ENCODE data around the gene OR6X1.
"Not testable (repeated sequence)": the region's sequence is repeated elsewhere in the genome, so short reads cannot be mapped to it uniquely, and the experiment has no call there.

OR6X1 gene

DNA sequence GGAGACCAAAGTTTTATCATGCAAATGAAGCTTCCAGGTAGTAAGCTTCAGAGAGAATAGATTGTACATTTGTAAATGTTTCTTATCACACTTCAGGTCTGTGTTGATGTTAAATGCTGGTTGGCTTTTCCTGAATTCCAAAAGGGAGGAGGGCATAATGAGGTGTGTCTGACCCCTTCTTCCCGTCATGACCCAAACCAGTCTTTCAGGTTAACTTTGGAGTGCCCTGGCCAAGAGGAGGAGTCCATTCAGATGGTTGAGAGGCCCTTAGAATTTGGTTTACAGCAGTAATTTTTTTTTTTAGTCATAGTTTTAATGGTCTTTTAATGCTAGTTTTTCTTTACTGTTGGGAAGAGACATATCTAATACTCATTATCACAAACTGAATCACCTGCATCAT, 2.5 kb downstream of the OR6X1 start:
- no peak for DNase-seq

DNA sequence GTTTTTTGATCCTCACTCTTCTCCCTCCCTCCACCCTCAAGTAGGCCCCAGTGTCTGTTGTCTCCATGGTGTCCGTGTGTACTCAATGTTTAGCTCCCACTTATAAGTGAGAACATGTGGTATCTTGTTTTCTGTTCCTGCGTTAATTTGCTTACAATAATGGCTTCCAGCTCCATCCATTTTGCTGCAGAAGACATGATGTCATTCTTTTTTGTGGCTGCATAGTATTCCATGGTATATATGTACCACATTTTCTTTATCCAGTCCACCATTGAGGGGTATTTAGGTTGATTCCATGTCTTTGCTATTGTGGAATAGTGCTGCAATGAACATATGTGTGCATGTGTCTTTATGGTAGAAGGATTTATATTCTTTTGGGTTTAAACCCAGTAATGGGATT, 6.0 kb downstream of the OR6X1 start:
- not testable (repeated sequence) for DNase-seq

DNA sequence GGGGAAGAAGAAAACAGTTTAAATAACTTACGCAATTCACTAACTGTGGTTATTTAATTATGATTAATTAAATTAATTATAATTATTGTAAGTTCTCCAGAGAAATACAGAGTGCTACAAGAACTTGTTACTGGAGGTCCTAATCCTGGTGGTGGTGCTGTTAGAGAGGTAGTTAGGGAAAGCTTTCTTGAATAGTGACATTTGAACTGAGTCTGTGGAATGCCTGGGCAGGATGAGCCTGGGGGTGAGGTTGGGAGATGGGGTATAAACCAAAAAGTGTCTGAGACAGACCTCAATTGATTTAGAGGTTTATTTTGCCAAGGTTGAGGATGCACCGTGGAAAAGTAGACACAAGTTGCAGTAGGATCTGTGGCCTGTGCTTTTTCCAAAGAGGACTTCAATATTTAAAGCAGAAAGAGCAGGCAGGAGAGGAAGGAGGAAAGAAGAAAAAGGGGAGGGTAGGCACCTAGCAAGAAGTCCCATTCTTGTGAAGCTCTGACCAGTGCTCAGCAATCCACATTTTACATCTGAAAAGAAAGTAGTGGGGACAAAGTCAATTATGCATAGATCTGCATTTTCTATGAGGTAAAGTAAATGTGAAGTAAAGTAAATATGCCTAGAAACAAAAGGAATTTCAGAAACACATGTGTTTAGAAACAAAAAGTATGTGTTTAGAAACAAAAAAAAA, 8.4 kb downstream of the OR6X1 start:
- no peak for DNase-seq

DNA sequence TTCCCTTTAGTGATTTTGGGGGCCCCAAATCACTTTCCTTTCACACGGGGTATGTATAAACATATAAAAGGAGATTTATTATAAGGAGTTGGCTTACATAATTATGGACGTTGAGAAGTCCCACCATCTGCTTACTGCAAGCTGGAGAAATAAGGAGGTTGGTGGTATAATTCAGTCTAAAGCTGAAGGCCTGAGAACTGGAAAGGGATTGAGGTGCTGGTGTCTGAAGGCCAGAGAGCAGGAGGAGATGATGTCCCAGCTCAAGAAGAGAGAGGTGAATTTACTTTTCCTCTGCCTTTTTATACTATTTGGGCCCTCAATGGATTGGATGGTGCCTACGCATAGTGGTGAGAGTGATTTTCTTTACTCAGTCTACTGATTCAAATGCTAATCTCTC, 11.6 kb downstream of the OR6X1 start:
- DNase-seq, result no peak

DNA sequence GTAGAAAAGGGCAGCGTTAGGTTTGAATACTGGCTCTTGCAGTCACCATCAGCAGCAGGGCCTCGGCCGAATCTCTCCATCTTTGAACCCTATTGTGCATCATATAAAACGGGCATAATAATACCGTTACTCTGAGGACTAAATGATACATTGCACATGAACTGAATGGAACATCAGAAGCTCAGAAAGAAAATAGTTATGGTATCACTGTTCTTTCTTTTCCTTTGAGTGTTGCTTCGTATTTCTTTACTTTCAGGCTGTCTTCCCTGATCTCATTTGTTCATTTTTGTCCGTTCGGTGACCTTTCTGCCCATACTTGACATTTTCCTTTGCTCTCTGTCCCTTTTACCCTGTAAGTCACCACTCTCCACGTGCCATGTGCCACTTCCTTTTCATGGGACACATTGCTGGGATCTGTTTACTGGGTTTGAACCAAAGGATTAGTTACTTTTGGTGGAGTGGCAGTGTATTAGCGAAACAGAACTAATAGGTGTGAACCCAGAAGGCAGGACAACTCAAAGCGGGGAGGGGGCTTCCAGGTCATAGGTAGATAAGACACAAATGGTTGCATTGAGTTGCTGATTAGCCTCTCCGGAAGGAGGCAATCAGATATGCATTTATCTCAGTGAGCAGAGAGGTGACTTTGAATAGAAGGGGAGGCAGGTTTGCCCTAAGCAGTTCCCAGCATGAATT, 12.1 kb downstream of the OR6X1 start:
- no peak for DNase-seq

DNA sequence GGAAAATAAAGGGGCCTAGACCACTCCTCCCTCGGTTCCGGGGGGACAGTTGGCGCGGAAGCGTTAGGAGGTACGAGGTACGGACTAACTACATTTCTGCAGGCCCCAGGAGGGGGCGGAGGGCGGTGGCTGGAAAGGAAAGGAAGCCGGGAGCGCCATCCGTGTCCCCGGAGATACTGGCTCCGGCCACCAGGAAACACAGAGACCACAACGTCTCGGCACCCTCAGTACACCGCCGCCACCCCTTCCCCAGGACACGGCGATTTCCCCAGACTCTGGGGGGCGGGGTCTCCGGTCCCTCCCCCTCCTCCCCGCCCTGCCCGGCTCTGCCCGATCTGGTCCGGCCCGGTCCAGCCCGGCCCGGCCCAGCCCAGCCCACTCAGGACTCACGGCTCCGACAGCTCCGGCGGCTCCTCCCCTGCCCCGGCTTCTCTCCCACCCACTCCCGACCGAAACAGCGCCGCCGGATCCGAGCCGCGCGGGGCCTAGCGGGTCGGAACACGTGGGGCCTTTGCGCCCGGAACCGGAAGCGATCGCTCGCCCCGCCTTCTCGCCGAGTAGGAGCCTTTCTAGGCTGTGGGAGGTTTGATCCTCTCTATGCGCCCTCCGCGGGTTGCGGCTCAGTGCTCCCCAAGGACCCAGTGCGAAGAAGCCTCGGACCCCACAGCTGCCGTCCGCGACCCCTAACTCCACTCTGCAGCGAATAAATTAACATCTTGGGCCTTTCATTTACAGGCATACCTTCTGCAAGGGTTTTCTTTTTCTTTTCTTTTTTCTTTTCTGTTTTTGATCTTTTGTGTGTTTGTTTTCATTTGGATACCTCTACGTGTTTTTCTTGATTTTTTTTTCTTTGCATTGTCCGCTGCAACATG, 12.9 kb downstream of the OR6X1 start, which contains the start of gene ZNF202:
ZNF202 (minus strand) TSS at position 502 of the 872 bp plus-strand sequence. CDS start 10,772 bp downstream, outside the sequence.
- DNase-seq, result peak; percentile 92

DNA sequence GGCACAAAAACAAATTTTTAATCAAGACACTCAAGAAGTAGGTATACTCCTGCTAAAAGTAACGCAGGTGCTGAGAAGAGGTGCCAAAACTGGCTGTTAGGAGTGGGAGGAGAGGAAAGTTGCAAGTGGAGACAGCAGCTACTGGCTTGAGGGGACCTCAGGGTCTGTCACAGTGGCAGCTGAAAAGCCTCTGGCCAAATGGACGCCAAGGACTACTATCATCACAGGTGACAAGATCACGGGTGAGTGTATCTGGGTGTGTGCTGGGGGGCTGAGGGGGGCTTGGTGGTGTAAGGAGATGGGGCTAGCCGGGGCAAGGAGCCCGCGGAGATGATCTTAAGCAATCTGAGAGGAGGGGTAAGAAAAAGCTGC, 13.5 kb downstream of the OR6X1 start:
- DNase-seq, result no peak

DNA sequence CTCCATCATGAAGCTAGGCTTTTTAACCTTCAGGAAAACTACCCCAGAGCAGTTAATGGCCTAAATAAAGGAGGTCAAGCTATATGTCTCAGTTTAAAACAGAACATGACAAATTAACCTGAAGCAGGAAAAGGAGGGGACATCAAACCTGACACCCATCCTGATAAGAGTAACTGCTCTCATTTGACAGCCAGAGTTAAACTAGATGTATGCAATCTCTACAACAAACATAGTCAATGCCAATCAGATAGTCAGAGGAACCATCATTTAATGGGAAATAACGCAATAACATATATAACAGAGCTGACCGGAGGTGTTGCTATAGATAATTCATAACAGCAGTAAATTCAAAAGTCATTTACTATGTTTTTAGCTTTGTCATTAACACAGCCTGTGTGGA, 15.9 kb downstream of the OR6X1 start:
- DNase-seq, result no peak

DNA sequence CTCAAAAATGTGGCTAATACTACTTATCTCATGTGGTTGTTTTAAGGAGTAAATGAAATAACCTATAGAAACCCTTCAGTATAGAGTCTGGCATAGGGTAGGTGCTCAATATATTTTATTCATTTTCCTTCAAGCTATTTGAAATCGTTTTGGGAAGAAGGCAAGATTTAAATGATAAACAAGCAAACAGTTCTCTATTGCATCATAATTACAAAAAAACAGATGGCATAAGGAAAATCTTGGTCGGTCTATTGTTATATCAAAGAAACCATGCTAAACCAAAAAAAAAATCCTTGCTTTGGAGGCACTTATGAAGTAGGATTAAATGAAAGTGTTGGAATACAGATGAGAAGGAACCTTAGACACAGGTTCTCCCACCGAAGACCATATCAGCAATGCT, 17.5 kb downstream of the OR6X1 start:
- DNase-seq, result no peak

DNA sequence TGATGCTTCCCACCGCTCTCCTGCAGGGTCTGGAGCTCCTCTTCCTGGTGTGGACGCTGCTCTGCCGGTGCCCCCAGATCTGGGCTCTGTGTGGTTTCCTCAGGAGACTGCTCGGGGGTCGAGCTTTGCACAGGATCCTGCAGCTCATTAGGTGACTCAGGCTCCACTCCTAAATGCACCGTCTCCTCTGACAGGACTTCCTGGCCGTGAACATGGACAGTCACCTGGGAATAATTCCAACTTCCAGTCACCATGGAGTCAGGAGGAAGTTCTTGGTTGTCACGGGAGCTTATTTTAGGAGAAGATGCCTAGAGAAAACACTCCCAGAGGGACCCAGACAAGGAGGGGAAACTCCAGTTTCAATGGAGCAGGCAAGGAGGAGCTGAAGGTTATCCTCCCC, 24.7 kb downstream of the OR6X1 start:
- no peak for DNase-seq

DNA sequence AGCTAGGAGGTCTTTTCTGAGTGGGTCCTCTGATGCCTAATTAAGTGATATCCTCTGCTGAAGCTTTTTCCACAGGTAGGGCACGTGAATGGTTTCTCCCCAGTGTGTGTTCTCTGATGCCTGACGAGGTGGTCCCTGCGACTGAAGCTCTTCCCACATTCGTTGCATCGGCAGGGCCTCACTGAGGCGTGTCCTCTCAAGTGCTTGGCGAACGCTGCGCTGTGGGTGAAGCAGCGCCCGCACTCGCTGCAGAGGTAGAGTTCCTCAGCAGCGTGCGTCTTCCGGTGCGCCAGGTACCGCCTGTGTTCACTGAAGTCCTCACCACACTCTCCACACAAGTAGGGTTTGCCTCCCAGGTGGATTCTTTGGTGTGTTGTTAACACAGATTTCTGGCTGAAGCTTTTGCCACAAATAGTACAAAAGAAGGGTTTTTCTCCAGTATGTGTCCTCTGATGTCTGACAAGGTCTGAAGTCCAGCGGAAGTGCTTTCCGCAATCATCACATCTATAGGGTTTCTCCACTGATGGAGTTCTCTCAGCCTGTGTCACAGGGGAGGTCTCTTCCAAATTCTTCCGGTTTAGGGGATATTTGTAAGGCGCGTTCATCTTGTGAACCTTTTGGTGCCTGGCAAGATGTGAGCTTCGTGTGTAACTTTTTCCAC, 28.2 kb downstream of the OR6X1 start:
- no peak for DNase-seq

DNA sequence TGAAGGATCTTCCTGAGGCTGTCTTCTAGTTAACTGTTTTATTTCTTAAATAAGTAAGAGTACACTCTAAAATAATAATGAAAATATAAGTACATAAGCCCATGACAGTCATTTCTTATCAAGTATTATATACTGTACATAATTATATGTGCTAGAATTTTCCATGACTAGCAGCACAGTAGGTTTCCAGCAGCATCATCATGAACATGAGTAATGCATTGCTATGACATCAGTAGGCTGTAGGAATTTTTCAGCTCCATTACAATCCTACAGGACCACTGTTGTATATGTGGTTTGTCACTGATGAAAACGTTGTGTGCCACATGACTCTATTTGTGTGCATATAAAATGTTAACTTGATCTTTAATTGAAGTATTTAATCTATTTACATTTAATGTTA, 34.9 kb downstream of the OR6X1 start:
- no peak for DNase-seq

DNA sequence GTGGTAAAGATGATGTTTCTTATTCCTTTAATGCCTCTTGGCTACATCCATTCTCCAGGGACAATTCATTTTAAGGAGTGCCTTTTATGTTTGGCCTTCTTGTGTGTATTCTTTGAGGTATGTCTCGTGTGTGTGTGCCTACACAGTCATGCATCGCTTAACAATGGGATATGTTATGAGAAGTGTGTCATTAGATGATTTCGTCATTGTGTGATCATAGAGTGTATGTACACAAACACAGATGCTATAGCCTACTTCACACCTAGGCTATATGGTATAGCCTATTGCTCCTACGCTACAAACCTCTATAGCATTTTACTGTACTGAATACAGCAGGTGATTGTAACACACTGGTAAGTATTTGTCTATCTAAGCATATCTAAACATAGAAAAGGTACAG, 35.8 kb downstream of the OR6X1 start:
- DNase-seq, result no peak

DNA sequence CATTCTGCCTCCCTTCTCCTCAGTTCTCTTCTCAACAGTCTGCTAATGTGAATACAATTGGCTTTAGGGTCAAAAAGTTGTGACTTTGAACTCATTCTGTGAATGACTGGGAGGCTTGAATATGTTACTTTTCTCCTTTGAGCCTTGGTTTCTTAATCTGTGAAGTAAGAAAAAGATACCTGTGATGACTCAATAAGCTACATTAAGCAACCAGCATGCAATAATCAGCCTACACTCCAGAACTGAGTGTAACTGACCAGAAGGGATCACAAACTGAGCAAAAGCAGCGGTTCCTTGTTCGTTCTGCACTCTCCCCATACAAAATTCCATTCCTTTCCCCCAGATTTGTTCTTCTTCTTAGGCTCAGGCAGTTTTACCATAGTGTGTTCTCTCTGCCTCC, 36.3 kb downstream of the OR6X1 start:
- no peak for DNase-seq

DNA sequence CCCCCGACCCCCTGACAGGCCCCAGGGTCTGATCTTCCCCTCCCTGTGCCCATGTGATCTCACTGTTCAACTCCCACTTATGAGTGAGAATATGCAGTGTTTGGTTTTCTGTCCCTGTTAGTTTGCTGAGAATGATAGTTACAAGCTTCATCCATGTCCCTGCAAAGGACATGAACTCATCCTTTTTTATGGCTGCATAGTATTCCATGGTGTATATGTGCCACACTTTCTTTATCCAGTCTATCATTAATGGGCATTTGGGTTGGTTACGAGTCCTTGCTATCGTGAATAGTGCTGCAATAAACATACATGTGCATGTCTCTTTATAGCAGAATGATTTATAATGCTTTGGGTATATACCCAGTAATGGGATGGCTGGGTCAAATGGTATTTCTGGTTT, 41.7 kb downstream of the OR6X1 start:
- DNase-seq, result not testable (repeated sequence)

DNA sequence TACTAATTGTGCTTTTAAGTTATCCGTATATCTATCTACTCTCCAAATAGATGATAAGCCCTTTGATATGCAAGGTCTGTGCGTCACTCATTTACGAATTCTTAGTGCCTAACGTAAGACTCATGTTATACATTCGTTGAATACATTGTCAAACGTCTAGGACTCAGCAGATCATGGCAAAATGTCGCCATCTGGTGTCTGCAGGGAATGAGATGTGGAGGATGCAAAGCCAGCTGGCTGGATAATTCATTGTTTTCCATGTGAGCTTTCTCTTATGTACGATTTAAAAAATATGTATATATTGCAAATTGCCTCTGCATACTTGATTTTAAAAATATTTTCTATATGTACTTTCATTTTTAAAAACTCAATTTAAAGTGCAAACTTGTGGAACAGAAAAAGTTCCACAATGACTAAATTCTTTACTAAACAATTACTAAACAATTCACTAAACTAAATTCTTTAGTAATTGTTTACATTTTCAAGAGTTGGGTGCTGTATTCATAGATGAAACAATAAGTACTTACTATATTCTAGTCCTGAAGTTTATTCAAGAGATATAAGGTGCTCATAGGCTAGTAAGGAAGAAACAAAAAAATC, 46.6 kb downstream of the OR6X1 start:
- peak; percentile 47 for DNase-seq

DNA sequence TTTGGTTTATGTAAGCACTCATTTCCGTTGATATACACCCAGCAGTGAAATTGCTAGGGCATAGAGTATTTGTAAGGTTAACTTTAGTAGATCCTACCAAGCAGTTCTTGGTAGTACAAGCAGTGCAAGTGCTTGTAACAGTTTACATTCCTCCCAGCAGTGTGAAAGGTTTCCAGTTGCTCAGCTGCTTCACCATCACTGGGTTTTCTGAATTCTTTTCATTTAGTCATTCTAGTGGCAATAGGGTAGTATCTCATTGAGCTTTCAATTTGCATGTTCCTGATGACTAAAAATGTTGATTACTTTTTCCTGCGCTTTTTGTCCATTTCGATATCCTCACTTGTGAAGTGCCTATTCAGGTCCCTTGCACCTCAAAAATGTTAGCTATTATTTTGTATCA, 47.1 kb downstream of the OR6X1 start:
- no peak for DNase-seq

DNA sequence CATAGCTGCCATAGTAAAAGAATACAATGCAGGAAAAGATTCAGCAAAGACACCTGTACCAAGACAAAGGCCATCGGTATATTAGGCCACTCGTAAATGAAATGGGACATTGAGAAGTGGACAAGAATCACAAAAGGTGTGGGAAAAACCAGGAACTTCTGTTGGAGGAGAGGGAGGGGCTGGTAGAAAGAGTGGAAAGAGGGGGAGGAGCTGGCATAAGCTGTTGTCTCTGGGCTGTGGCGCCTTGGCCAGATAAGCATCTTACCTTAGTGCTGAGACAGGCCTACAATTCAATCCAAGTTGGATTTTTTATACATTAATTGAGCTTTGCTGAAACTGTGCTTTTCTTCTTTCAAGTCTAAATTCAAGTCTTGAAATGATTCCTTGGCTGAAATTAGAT, 50.0 kb downstream of the OR6X1 start:
- DNase-seq, result no peak
